Heart left ventricle (tissue), 16 donors: Measurements from ENCODE around the gene SCFD2. TPM values are rescaled to one million over a fixed set of nuclear protein-coding genes. Genes with fewer than 3 reads are reported as not detected.
A peak's percentile ranks its signal among the peaks of the same experiment; 100 is the strongest.

Experiments
- ATAC-seq, 4 donors: fragments of 200-7000 bp; cut with Tn5 transposase; one replicate each; pipeline ENCODE4 v1.9.1; 2020 to 2022; ENCODE audit warnings: moderate library complexity in 4 of 4, mild to moderate bottlenecking in 3 of 4, moderate number of reproducible peaks in 1 of 4
- DNase-seq, 5 donors: peaks; one replicate each; pipeline ENCODE4 v3.0.0-alpha.2; 2020
- H3K27ac ChIP-seq, 12 donors: fragments of 200-600 bp; sonication (generic) in 4 of 12; one replicate each; pipeline versions ENCODE4 v1.5.0 to v1.8.0; 2016 to 2022; ENCODE audit warnings: mild to moderate bottlenecking in 2 of 12
- H3K27me3 ChIP-seq, 9 donors: fragments of 200-600 bp; sonication (generic) in 2 of 9; one replicate each; pipeline versions ENCODE4 v1.5.1 to v1.8.0; 2016 to 2022; ENCODE audit warnings: mild to moderate bottlenecking in 3 of 9
- H3K36me3 ChIP-seq, 9 donors: fragments of 200-600 bp; sonication (generic) in 2 of 9; one replicate each; pipeline versions ENCODE4 v1.5.0 to v1.8.0; 2018 to 2022; ENCODE audit warnings: mild to moderate bottlenecking in 2 of 9
- H3K4me1 ChIP-seq, 12 donors: fragments of 200-600 bp; sonication (generic) in 4 of 12; one replicate each; pipeline versions ENCODE4 v1.5.0 to v1.8.0; 2016 to 2022; ENCODE audit warnings: mild to moderate bottlenecking in 3 of 12
- H3K4me3 ChIP-seq, 12 donors: fragments of 200-600 bp; sonication (generic) in 4 of 12; one replicate each; pipeline versions ENCODE4 v1.5.0 to v1.8.0; 2017 to 2022; ENCODE audit warnings: mild to moderate bottlenecking in 9 of 12, moderate library complexity in 4 of 12
- H3K9me3 ChIP-seq, 12 donors: fragments of 200-600 bp; sonication (generic) in 4 of 12; one replicate each; pipeline versions ENCODE4 v1.5.0 to v1.8.0; 2016 to 2022; ENCODE audit warnings: mild to moderate bottlenecking in 1 of 12
- CTCF ChIP-seq, 12 donors: fragments of 200-600 bp; sonication (generic) in 4 of 12; IDR thresholded peaks; one replicate each; pipeline versions ENCODE4 v1.5.0 to v1.8.0; 2018 to 2022; ENCODE audit warnings: antibody characterized with exemption in 12 of 12, mild to moderate bottlenecking in 5 of 12
- POLR2A ChIP-seq, 2 donors: fragments of 450-650 bp; IDR thresholded peaks; one replicate each; pipeline ENCODE4 v1.6.1; 2017; ENCODE audit warnings: antibody characterized with exemption in 2 of 2, mild to moderate bottlenecking in 2 of 2, moderate library complexity in 2 of 2
- WGBS, 4 donors: extraction: QIAGEN DNeasy Blood & Tissue Kit in 2 of 4; methylation state at CpG; one replicate each; pipeline versions ENCODE4 v1.1.5 to v1.1.7; 2013 to 2018; 5-methylcytosine and 5-hydroxymethylcytosine counted together
- intact Hi-C, 10 donors: fragments of 100-400 bp; cut with DNase I; formaldehyde crosslinking; loops; one replicate each; pipeline versions ENCODE4 v1.11.1 to v1.14.2; 2022
- polyA plus RNA-seq, 2 donors: library from polyadenylated mRNA; stranded (reverse); fragments of 200-250 nt; gene quantifications; one replicate each; pipeline ENCODE4 v1.2.3, GENCODE V29; 2013
- total RNA-seq, 9 donors: library from RNA; depleted of rRNA in 2 of 9; stranded (reverse); fragments of >200 nt in 2 of 9; fragmentation: NEBNext Ultra II Directional in 3 of 9; extraction: Animal tissue kit (Norgen Biotek cat#: 25700) in 3 of 9; gene quantifications; one replicate each; pipeline versions ENCODE4 v1.1.0 to v1.2.4, GENCODE V29; 2016 to 2023
- donor health status: ischemic (EF 13 %, LVEDD 7.1; RV severe dilation, severe dysfunction).
- donor health status: healthy with polysubstance abuse.
- donor health status: DM: no; HTN: yes; CAD: no.
- donor health status: DM: no; HTN: no; CAD: no.
- donor health status: ischemic (EF 25% LVEDD 6.9; RV normal size, moderate dysfunction).
- donor health status: ischemic (EF 25% LVEDD 5.7; RV mildly dilated, moderate dysfunction).
- donor health status: healthy.
- donor health status: DM: yes; HTN: yes; CAD: no.
- donor health status: ischemic (EF 35%, LVEDD 5.7; RV mildly dilated, moderate dysfunction).
- donor health status: nonischemic (EF 11% LVEDD 7.7; RV severe dilation, severe dysfunction).
- donor health status: DM: yes; HTN: yes; CAD: no.
- donor health status: PGD.
- donor health status: ischemic (EF 29% LVEDD 5.4; RV normal size, mild dysfunction).
- donor health status: nonischemic (EF 23%, LVEDD 6.1; RV moderate dilation, normal function).

Gene SCFD2
- total and polyA plus RNA-seq, 11 donors = 3.7 to 14.0 (median 9.8) TPM

DNA sequence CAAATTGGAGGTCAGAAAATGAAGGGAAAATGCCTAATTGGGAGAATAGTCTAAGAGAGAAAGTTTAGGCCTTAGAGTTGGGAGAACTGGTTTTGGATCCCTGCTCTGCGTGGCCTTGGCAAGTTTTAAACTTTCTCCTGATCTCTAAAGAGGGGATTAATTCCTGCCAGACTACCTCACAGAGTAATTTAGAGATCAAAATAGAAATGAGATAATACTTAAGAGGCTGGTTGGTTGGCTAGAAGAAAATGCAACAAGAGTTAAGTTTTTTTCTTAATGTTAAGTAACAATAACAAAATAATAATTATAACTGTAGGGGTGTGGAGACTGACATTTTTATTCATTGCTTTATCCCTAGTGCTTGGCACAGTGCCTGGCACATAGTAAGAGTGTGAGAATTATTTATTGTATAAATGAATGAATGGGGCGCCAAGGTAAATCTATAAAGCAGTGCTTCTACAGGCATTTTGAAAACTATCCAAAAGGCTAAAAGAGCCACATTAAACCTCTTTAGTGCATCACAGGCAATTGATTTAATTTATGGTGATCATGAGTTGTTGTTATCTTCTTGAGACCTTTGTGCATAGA is 343.3 kb downstream of the SCFD2 start:
- peak; percentile 37 to 63 (median 44) for ATAC-seq

GRCh38 chr4:53021754-53022512 is 343.9 kb downstream of the SCFD2 start:
- DNase-seq (no peak), ATAC-seq (no peak)
- 56 to 65% (median 61%) methylated on average over 2 of the region's 2 CpGs for WGBS, 4 donors
- peak overlapping the region in 11 of 12 donors; percentile 1 to 78 (median 51) for H3K27ac ChIP-seq
- TF ChIP-seq POLR2A (IDR thresholded peaks at IDR 0.05) (no peak), CTCF (IDR thresholded peaks at IDR 0.05) (no peak)
- no peaks in the 10 kb centered on the region for H3K9me3 ChIP-seq
- no peak overlapping the region for H3K4me3 ChIP-seq
- H3K4me1 ChIP-seq = peaks cover 0 to 45% (median 30%) of the 10 kb centered on the region in 12 donors
- no peaks in the 10 kb centered on the region for H3K27me3 ChIP-seq
- intact Hi-C loops = loop anchor here in 2 of 10 donors (5.0 to 10.0 kb wide), 3 partner anchors 103 to 1205 kb away; partner anchors contain the start of gene PDGFRA (in 1 of the 2)
- H3K36me3 ChIP-seq = no peaks in the 10 kb centered on the region

More for the DNA sequence above, 343.3 kb downstream of the SCFD2 start:
- no peak overlapping the region for H3K4me3 ChIP-seq
- H3K27ac ChIP-seq = peak overlapping the region in 11 of 12 donors; percentile 1 to 78 (median 51)
- 65 to 73% (median 69%) methylated on average over 2 of the region's 2 CpGs for WGBS, 4 donors
- intact Hi-C loops = loop anchor here in 2 of 10 donors (5.0 to 10.0 kb wide), 3 partner anchors 102 to 1205 kb away; partner anchors contain the start of gene PDGFRA (in 1 of the 2)
- H3K9me3 ChIP-seq = no peaks in the 10 kb centered on the region
- H3K4me1 ChIP-seq = peaks cover 0 to 45% (median 30%) of the 10 kb centered on the region in 12 donors
- H3K36me3 ChIP-seq = no peaks in the 10 kb centered on the region
- TF ChIP-seq CTCF (IDR thresholded peaks at IDR 0.05) (no peak), POLR2A (IDR thresholded peaks at IDR 0.05) (no peak)
- H3K27me3 ChIP-seq = no peaks in the 10 kb centered on the region
- DNase-seq = no peak

DNA sequence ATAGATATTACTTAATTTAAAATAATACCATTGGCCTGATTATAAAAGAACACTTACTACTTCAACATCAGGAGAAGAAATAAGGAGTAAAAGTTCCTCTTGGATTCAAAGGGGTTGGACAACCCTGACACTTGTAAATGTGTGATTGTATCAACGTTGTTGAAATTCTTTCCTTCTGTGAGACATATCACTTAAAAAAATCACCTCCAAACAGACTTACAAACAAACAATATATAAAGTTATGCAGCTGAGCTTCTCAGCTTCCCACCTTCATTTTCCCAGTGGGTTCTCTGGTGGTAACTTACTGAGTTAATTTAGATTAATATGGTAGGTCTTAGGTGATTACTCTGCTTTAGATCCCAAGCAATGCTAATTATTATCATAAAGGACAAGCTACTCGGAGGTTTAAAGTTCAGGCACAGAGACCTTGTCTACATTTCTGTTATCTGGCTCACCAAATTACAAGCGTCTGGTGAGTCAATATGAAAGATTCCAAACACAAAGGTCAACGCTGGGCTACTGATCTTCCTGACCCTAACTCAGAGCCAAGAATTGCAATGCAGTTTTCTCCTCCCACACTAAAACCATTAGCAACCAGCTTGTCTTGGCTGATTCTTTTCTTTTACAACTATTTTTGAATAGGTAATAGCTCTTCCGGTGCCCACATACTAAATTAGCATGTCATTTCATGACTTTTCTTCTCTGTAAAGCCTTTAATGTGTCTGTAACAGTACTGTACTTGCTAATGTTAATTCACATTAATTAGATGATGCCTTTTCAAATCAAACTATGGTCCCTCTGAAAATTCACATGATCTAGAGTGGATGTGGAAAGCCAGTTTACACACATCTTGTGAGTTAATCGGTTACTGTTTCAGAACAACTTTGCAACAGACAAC is 346.1 kb downstream of the SCFD2 start:
- no peaks in the 10 kb centered on the region for H3K36me3 ChIP-seq
- intact Hi-C loops = loop anchor here (5.0 to 10.0 kb wide), 11 partner anchors 105 to 1215 kb away; partner anchors contain the start of genes FIP1L1 (in 5 of the 10), PDGFRA (in 2 of the 10) and SCFD2 (in 1 of the 10)
- TF ChIP-seq POLR2A (IDR thresholded peaks at IDR 0.05) (no peak), CTCF (IDR thresholded peaks at IDR 0.05) (no peak)
- H3K27ac ChIP-seq = peak overlapping the region in 2 of 12 donors; percentile 4 to 16
- H3K9me3 ChIP-seq = no peaks in the 10 kb centered on the region
- H3K4me3 ChIP-seq = no peak overlapping the region
- no peaks in the 10 kb centered on the region for H3K27me3 ChIP-seq
- DNase-seq (no peak), ATAC-seq (peak in 3 of 4 donors; percentile 41 to 86 (median 75))
- peaks cover 0 to 51% (median 30%) of the 10 kb centered on the region in 12 donors for H3K4me1 ChIP-seq
- WGBS, 4 donors = 31 to 45% (median 34%) methylated on average over 6 of the region's 6 CpGs
